ENCODE data around the gene CACUL1. TPM values are rescaled to one million over a fixed set of nuclear protein-coding genes. Genes with fewer than 3 reads are reported as not detected.

CACUL1 gene
- total RNA-seq, 1 experiment from 2014 or later: 67.5 TPM

- ATAC-seq (no peak), DNase-seq (ENCODE audit: low read depth, low spot score) (no peak)
- peaks cover 3 to 5% of the 10 kb centered on the region in 2 experiments; a peak in 1 of 4 replicates for H3K9me3 ChIP-seq (ENCODE audit: control insufficient read depth in 1 of 2, insufficient read depth in 1 of 2, low read depth in 1 of 2, low read length in 2 of 2)
- POLR2A ChIA-PET: no interaction called here
- no peak overlapping the region for H3K4me2 ChIP-seq (ENCODE audit: low read length)
- no peaks in the 10 kb centered on the region for H3K9me2 ChIP-seq (ENCODE audit: insufficient read depth)
- no peak overlapping the region for H3K9ac ChIP-seq (ENCODE audit: low read length)
- RAD21 ChIA-PET (ENCODE audit: low non-redundant PET in 1 of 2, low total read pairs in 2 of 2, uncharacterized antibody in 2 of 2, unreplicated experiment in 2 of 2): no interaction called here
- no peaks in the 10 kb centered on the region for H4K20me1 ChIP-seq (ENCODE audit: insufficient read depth)
- BruUV-seq (replicated peaks): no TSS peak
- CTCF ChIA-PET: no interaction called here
- no peak overlapping the region for H3K4me3 ChIP-seq (replicated peaks in 1 of 2; ENCODE audit: low read depth in 1 of 2, low read length in 2 of 2)
- H3K36me3 ChIP-seq (ENCODE audit: control insufficient read depth in 1 of 2, insufficient read depth in 2 of 2, low read length in 2 of 2): no peaks in the 10 kb centered on the region
- H2AFZ ChIP-seq (ENCODE audit: low read depth, low read length, poor library complexity, severe bottlenecking): no peak overlapping the region
- no peak overlapping the region for H3K27ac ChIP-seq (ENCODE audit: low read depth, low read length)
- no peak for TF ChIP-seq CBX3 (IDR thresholded peaks at IDR 0.05; ENCODE audit: low read depth)
- TF ChIP-seq SP1 (IDR thresholded peaks at IDR 0.05; ENCODE audit: low read depth): no peak
- TF ChIP-seq FOSL1 (IDR thresholded peaks at IDR 0.05; ENCODE audit: low read depth): no peak
- no peak for TF ChIP-seq ELF1 (IDR thresholded peaks at IDR 0.05; ENCODE audit: borderline replicate concordance, low read depth)
- TF ChIP-seq RAD21 (IDR thresholded peaks at IDR 0.05; ENCODE audit: low read depth): no peak
- TF ChIP-seq, protein P1, sequence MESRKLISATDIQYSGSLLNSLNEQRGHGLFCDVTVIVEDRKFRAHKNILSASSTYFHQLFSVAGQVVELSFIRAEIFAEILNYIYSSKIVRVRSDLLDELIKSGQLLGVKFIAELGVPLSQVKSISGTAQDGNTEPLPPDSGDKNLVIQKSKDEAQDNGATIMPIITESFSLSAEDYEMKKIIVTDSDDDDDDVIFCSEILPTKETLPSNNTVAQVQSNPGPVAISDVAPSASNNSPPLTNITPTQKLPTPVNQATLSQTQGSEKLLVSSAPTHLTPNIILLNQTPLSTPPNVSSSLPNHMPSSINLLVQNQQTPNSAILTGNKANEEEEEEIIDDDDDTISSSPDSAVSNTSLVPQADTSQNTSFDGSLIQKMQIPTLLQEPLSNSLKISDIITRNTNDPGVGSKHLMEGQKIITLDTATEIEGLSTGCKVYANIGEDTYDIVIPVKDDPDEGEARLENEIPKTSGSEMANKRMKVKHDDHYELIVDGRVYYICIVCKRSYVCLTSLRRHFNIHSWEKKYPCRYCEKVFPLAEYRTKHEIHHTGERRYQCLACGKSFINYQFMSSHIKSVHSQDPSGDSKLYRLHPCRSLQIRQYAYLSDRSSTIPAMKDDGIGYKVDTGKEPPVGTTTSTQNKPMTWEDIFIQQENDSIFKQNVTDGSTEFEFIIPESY (IDR thresholded peaks at IDR 0.05; ENCODE audit: extremely low read depth, insufficient replicate concordance, low read length): no peak
- TF ChIP-seq, protein P2, sequence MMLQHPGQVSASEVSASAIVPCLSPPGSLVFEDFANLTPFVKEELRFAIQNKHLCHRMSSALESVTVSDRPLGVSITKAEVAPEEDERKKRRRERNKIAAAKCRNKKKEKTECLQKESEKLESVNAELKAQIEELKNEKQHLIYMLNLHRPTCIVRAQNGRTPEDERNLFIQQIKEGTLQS (IDR thresholded peaks at IDR 0.05): no peak
- TF ChIP-seq REST (IDR thresholded peaks at IDR 0.05; ENCODE audit: low read depth): no peak
- no peak for TF ChIP-seq CEBPB (IDR thresholded peaks at IDR 0.05; ENCODE audit: low read depth)
- intact Hi-C loops (cut with micrococcal nuclease): no loop called here
- H3K4me1 ChIP-seq (ENCODE audit: control insufficient read depth in 1 of 2, insufficient read depth in 2 of 2, low read length in 2 of 2): no peaks in the 10 kb centered on the region
- H3K27me3 ChIP-seq (ENCODE audit: insufficient read depth, low read length): no peaks in the 10 kb centered on the region
- H3K79me2 ChIP-seq (ENCODE audit: insufficient read depth, low read length): no peaks in the 10 kb centered on the region
These were observed 26.8 kb upstream of the CACUL1 start for GRCh38 chr10:118781541-118781940.

Data from HCT116 (cell line).